ENCODE measurements around the gene NT5C2. TPM values are rescaled to one million over a fixed set of nuclear protein-coding genes. Genes with fewer than 3 reads are reported as not detected.
"Not testable (repeated sequence)": the region's sequence is repeated elsewhere in the genome, so short reads cannot be mapped to it uniquely, and the experiment has no call there.

Gene NT5C2
- 80.2 and 83.2 TPM in 2 replicates for total RNA-seq

GRCh38 chr10:103193107-103193819 lies at the start of gene NT5C2:
Gene NT5C2 (minus strand): TSS chr10:103193272. CDS start chr10:103174958, 18,314 bp downstream.
- peak; percentile 85 for DNase-seq

- DNase-seq: peak; percentile 70
Observed at GRCh38 chr10:103241262-103242011, 48.4 kb upstream of the NT5C2 start.

- peak; percentile 65 for DNase-seq
Observed at GRCh38 chr10:103238506-103239252, 45.6 kb upstream of the NT5C2 start.

GRCh38 chr10:103235775-103236174 lies 42.7 kb upstream of the NT5C2 start:
- DNase-seq: no peak

GRCh38 chr10:103232772-103233488 lies 39.9 kb upstream of the NT5C2 start:
- DNase-seq: peak; percentile 23

GRCh38 chr10:103232131-103232673 lies 39.1 kb upstream of the NT5C2 start:
- DNase-seq: peak; percentile 33

GRCh38 chr10:103231047-103231551 lies 38.0 kb upstream of the NT5C2 start:
- peak; percentile 95 for DNase-seq

GRCh38 chr10:103227416-103227815 lies 34.3 kb upstream of the NT5C2 start:
- no peak for DNase-seq

GRCh38 chr10:103225939-103226338 lies 32.9 kb upstream of the NT5C2 start:
- no peak for DNase-seq

GRCh38 chr10:103224721-103225120 lies 31.6 kb upstream of the NT5C2 start:
- not testable (repeated sequence) for DNase-seq

- no peak for DNase-seq
Observed at GRCh38 chr10:103224133-103224532, 31.1 kb upstream of the NT5C2 start.

- DNase-seq: not testable (repeated sequence)
Observed at GRCh38 chr10:103216362-103216761, 23.3 kb upstream of the NT5C2 start.

- no peak for DNase-seq
Observed at GRCh38 chr10:103215601-103216000, 22.5 kb upstream of the NT5C2 start.

GRCh38 chr10:103210262-103210661 lies 17.2 kb upstream of the NT5C2 start:
- DNase-seq: not testable (repeated sequence)

GRCh38 chr10:103207643-103208042 lies 14.6 kb upstream of the NT5C2 start:
- DNase-seq: not testable (repeated sequence)

- no peak for DNase-seq
Observed at GRCh38 chr10:103207141-103207540, 14.1 kb upstream of the NT5C2 start.

- not testable (repeated sequence) for DNase-seq
Observed at GRCh38 chr10:103206715-103207114, 13.6 kb upstream of the NT5C2 start.

GRCh38 chr10:103205401-103205800 lies 12.3 kb upstream of the NT5C2 start:
- not testable (repeated sequence) for DNase-seq

- DNase-seq: no peak
Observed at GRCh38 chr10:103204353-103205255, 11.5 kb upstream of the NT5C2 start.

GRCh38 chr10:103203466-103203865 lies 10.4 kb upstream of the NT5C2 start:
- no peak for DNase-seq

GRCh38 chr10:103202319-103202718 lies 9.2 kb upstream of the NT5C2 start:
- DNase-seq: no peak
